GOT3 (cell line): ENCODE results near the gene STK24.

ENCODE experiments used
- DNase-seq: peaks from one replicate; lab custom pipeline; 2025; ENCODE audit warnings: mixed read lengths; lab: John Stamatoyannopoulos, UW

Gene STK24

GRCh38 chr13:98533912-98534311 lies 43.0 kb downstream of the STK24 start:
- DNase-seq, result no peak

- no peak for DNase-seq
Observed at GRCh38 chr13:98532254-98532653, 44.7 kb downstream of the STK24 start.

GRCh38 chr13:98530217-98530616 lies 46.7 kb downstream of the STK24 start:
- DNase-seq, result no peak

- no peak for DNase-seq
Observed at GRCh38 chr13:98529171-98529570, 47.7 kb downstream of the STK24 start.

GRCh38 chr13:98528663-98529064 lies 48.2 kb downstream of the STK24 start:
- DNase-seq, result no peak

GRCh38 chr13:98527526-98527925 lies 49.4 kb downstream of the STK24 start:
- no peak for DNase-seq

- DNase-seq, result no peak
Observed at GRCh38 chr13:98526182-98526512, 50.8 kb downstream of the STK24 start.

- DNase-seq, result no peak
Observed at GRCh38 chr13:98525456-98526181, 51.3 kb downstream of the STK24 start.

GRCh38 chr13:98524793-98525192 lies 52.1 kb downstream of the STK24 start:
- no peak for DNase-seq

GRCh38 chr13:98524391-98524790 lies 52.5 kb downstream of the STK24 start:
- DNase-seq, result no peak

GRCh38 chr13:98523455-98524102 lies 53.3 kb downstream of the STK24 start:
- DNase-seq, result no peak

- no peak for DNase-seq
Observed at GRCh38 chr13:98522371-98522770, 54.5 kb downstream of the STK24 start.

GRCh38 chr13:98521461-98522247 lies 55.3 kb downstream of the STK24 start:
- no peak for DNase-seq

GRCh38 chr13:98520674-98521449 lies 56.0 kb downstream of the STK24 start:
- no peak for DNase-seq

- DNase-seq, result no peak
Observed at GRCh38 chr13:98519976-98520375, 56.9 kb downstream of the STK24 start.

GRCh38 chr13:98517576-98518310 lies 59.2 kb downstream of the STK24 start:
- no peak for DNase-seq

GRCh38 chr13:98515818-98516465 lies 61.0 kb downstream of the STK24 start:
- no peak for DNase-seq

GRCh38 chr13:98514288-98514687 lies 62.6 kb downstream of the STK24 start:
- no peak for DNase-seq

- no peak for DNase-seq
Observed at GRCh38 chr13:98513837-98514236, 63.1 kb downstream of the STK24 start.

- DNase-seq, result no peak
Observed at GRCh38 chr13:98512774-98513665, 63.9 kb downstream of the STK24 start.
